Vagina (tissue), 2 donors: ENCODE measurements around the gene STRADA. TPM values are rescaled to one million over a fixed set of nuclear protein-coding genes. Genes with fewer than 3 reads are reported as not detected.

Experiments used
- DNase-seq, 2 donors: peaks; one replicate each; pipeline ENCODE4 v3.0.0-alpha.2; 2017; ENCODE audit errors: extremely low spot score in 2 of 2
- H3K27ac ChIP-seq: fragments of 200-600 bp; sonication (generic); one replicate; pipeline ENCODE4 v1.5.1; 2019
- H3K27me3 ChIP-seq: fragments of 200-600 bp; sonication (generic); one replicate; pipeline ENCODE4 v1.5.1; 2019
- H3K36me3 ChIP-seq, 2 donors: fragments of 200-600 bp; sonication (generic); one replicate each; pipeline ENCODE4 v1.5.1; 2017 to 2019
- H3K4me1 ChIP-seq: fragments of 200-600 bp; sonication (generic); one replicate; pipeline ENCODE4 v1.5.1; 2019
- H3K4me3 ChIP-seq, 2 donors: fragments of 200-600 bp; sonication (generic); 1 replicate in 1 of 2; 2 replicates in 1 of 2; pipeline ENCODE4 v1.5.1; 2016 to 2019
- H3K9me3 ChIP-seq: fragments of 200-600 bp; sonication (generic); one replicate; pipeline ENCODE4 v1.5.1; 2019
- CTCF ChIP-seq, 3 experiments: fragments of 450-650 bp in 2 of 3; fragments of 200-600 bp in 1 of 3; sonication (generic) in 1 of 3; IDR thresholded peaks; one replicate each; pipeline ENCODE4 v1.5.1; 2017 to 2019; ENCODE audit warnings: antibody characterized with exemption in 3 of 3, mild to moderate bottlenecking in 2 of 3, moderate library complexity in 2 of 3
- POLR2A ChIP-seq, 2 donors: fragments of 450-650 bp; IDR thresholded peaks; one replicate each; pipeline ENCODE4 v1.6.1; 2017; ENCODE audit warnings: antibody characterized with exemption in 2 of 2, mild to moderate bottlenecking in 2 of 2, moderate library complexity in 2 of 2
- POLR2AphosphoS5 ChIP-seq, 2 donors: sonication (generic); formaldehyde crosslinking; IDR thresholded peaks; one replicate each; pipeline ENCODE4 v1.9.0; 2017; ENCODE audit warnings: antibody characterized with exemption in 2 of 2, mild to moderate bottlenecking in 2 of 2, low read depth in 1 of 2; ENCODE audit not compliant: insufficient read depth in 1 of 2
- intact Hi-C: fragments of 100-400 bp; cut with DNase I; formaldehyde crosslinking; loops from one replicate; pipeline ENCODE4 v1.15.1; 2023
- total RNA-seq: library from RNA; depleted of rRNA; stranded (reverse); fragments of >200 nt; gene quantifications from one replicate; pipeline ENCODE4 v1.2.3, GENCODE V29; 2016

The STRADA gene
- total RNA-seq, 1 donor from 2014 or later, result 19.4 TPM

GRCh38 chr17:63681530-63681929 is 60.1 kb downstream of the STRADA start:
- Histone ChIP-seq H3K27ac (no peak overlapping the region), H3K4me1 (peaks cover 34% of the 10 kb centered on the region)

GRCh38 chr17:63680700-63681099 is 60.9 kb downstream of the STRADA start:
- intact Hi-C loops, result no loop called here
- Histone ChIP-seq H3K9me3 (no peaks in the 10 kb centered on the region), H3K4me1 (peaks cover 42% of the 10 kb centered on the region), H3K4me3 (no peak overlapping the region), H3K27me3 (no peaks in the 10 kb centered on the region), H3K27ac (no peak overlapping the region), H3K36me3 (peaks cover 0 to 26% of the 10 kb centered on the region in 2 donors)
- no peak for DNase-seq
- TF ChIP-seq POLR2A (IDR thresholded peaks at IDR 0.05) (no peak), POLR2AphosphoS5 (IDR thresholded peaks at IDR 0.05; ENCODE audit: insufficient read depth in 1 of 2, low read depth in 1 of 2) (no peak), CTCF (IDR thresholded peaks at IDR 0.05) (no peak)

More at GRCh38 chr17:63681530-63681929, 60.1 kb downstream of the STRADA start:
- no peaks in the 10 kb centered on the region for H3K27me3 ChIP-seq
- H3K36me3 ChIP-seq, result peaks cover 0 to 26% of the 10 kb centered on the region in 2 donors
- no peak for TF ChIP-seq CTCF (IDR thresholded peaks at IDR 0.05)
- no peak for TF ChIP-seq POLR2A (IDR thresholded peaks at IDR 0.05)
- no peak for TF ChIP-seq POLR2AphosphoS5 (IDR thresholded peaks at IDR 0.05; ENCODE audit: insufficient read depth in 1 of 2, low read depth in 1 of 2)
- no peak for DNase-seq
- intact Hi-C loops, result no loop called here
- H3K9me3 ChIP-seq, result no peaks in the 10 kb centered on the region
- H3K4me3 ChIP-seq, result no peak overlapping the region

- Histone ChIP-seq H3K4me3 (no peak overlapping the region), H3K36me3 (peaks cover 0 to 26% of the 10 kb centered on the region in 2 donors), H3K27me3 (no peaks in the 10 kb centered on the region), H3K9me3 (no peaks in the 10 kb centered on the region), H3K4me1 (peaks cover 48% of the 10 kb centered on the region), H3K27ac (no peak overlapping the region)
- intact Hi-C loops, result no loop called here
- no peak for DNase-seq
- TF ChIP-seq CTCF (IDR thresholded peaks at IDR 0.05), result no peak
- no peak for TF ChIP-seq POLR2AphosphoS5 (IDR thresholded peaks at IDR 0.05; ENCODE audit: insufficient read depth in 1 of 2, low read depth in 1 of 2)
- no peak for TF ChIP-seq POLR2A (IDR thresholded peaks at IDR 0.05)
Measured at GRCh38 chr17:63679214-63679613, 62.4 kb downstream of the STRADA start.

GRCh38 chr17:63676584-63676983 is 65.0 kb downstream of the STRADA start:
- Histone ChIP-seq H3K4me3 (no peak overlapping the region), H3K9me3 (no peaks in the 10 kb centered on the region), H3K36me3 (peaks cover 0 to 7% of the 10 kb centered on the region in 2 donors), H3K4me1 (peaks cover 45% of the 10 kb centered on the region), H3K27ac (peak overlapping the region; percentile 12), H3K27me3 (no peaks in the 10 kb centered on the region)
- DNase-seq, result no peak
- TF ChIP-seq POLR2AphosphoS5 (IDR thresholded peaks at IDR 0.05; ENCODE audit: insufficient read depth in 1 of 2, low read depth in 1 of 2), result no peak
- no peak for TF ChIP-seq POLR2A (IDR thresholded peaks at IDR 0.05)
- no peak for TF ChIP-seq CTCF (IDR thresholded peaks at IDR 0.05)
- intact Hi-C loops, result no loop called here

- intact Hi-C loops, result no loop called here
- peaks cover 41% of the 10 kb centered on the region for H3K4me1 ChIP-seq
Measured at GRCh38 chr17:63675607-63676546, 65.7 kb downstream of the STRADA start.

More at GRCh38 chr17:63675607-63676546, 65.7 kb downstream of the STRADA start:
- no peak for DNase-seq
- Histone ChIP-seq H3K36me3 (peaks cover 0 to 7% of the 10 kb centered on the region in 2 donors), H3K27ac (peak overlapping the region; percentile 58), H3K9me3 (no peaks in the 10 kb centered on the region), H3K4me3 (peak overlapping the region in 1 of 2 donors; percentile 12), H3K27me3 (no peaks in the 10 kb centered on the region)
- TF ChIP-seq CTCF (IDR thresholded peaks at IDR 0.05) (no peak), POLR2AphosphoS5 (IDR thresholded peaks at IDR 0.05; ENCODE audit: insufficient read depth in 1 of 2, low read depth in 1 of 2) (no peak), POLR2A (IDR thresholded peaks at IDR 0.05) (no peak)
